Prostate gland (tissue), 2 donors: Measurements from ENCODE around the gene ZC2HC1C. TPM values are rescaled to one million over a fixed set of nuclear protein-coding genes. Genes with fewer than 3 reads are reported as not detected.

Source experiments
- DNase-seq: peaks from one replicate; pipeline ENCODE4 v3.0.0-alpha.2; 2019; ENCODE audit warnings: low spot score
- H3K27ac ChIP-seq, 2 donors: fragments of 200-600 bp; sonication (generic); 2 replicates each; pipeline ENCODE4 v1.5.1; 2017 to 2019
- H3K27me3 ChIP-seq: fragments of 200-600 bp; sonication (generic); replicated peaks from 2 replicates; pipeline ENCODE4 v1.5.1; 2019; ENCODE audit not compliant: insufficient read depth
- H3K36me3 ChIP-seq, 2 donors: fragments of 200-600 bp; sonication (generic); 1 replicate in 1 of 2; 2 replicates in 1 of 2; pipeline versions ENCODE4 v1.5.1 to v1.8.1; 2017 to 2019
- H3K4me1 ChIP-seq: fragments of 200-600 bp; sonication (generic); replicated peaks from 2 replicates; pipeline ENCODE4 v1.5.1; 2019
- H3K4me3 ChIP-seq, 2 donors: fragments of 200-600 bp; sonication (generic); 2 replicates each; pipeline ENCODE4 v1.5.1; 2017 to 2019
- H3K9me3 ChIP-seq: fragments of 200-600 bp; sonication (generic); 2 replicates; pipeline ENCODE4 v1.5.1; 2017
- POLR2A ChIP-seq: fragments of 450-650 bp; IDR thresholded peaks from one replicate; pipeline ENCODE4 v1.6.1; 2016; ENCODE audit warnings: antibody characterized with exemption, mild to moderate bottlenecking
- POLR2AphosphoS5 ChIP-seq: sonication (generic); formaldehyde crosslinking; IDR thresholded peaks from one replicate; pipeline ENCODE4 v1.6.1; 2017; ENCODE audit warnings: antibody characterized with exemption
- WGBS: methylation state at CpG from one replicate; pipeline ENCODE4 v1.1.5; 2018; 5-methylcytosine and 5-hydroxymethylcytosine counted together
- intact Hi-C: fragments of 100-400 bp; cut with DNase I; formaldehyde crosslinking; loops from one replicate; pipeline ENCODE4 v1.14.2; 2022
- total RNA-seq, 2 donors: library from RNA; depleted of rRNA; stranded (reverse); fragments of >200 nt; gene quantifications; one replicate each; pipeline ENCODE4 v1.1.0, GENCODE V29; 2016
- TF ChIP-seq, protein P1 (sequence below), 4 experiments: fragments of 200-600 bp in 2 of 4; fragments of 450-650 bp in 2 of 4; sonication (generic) in 2 of 4; IDR thresholded peaks; 1 replicate in 3 of 4; 2 replicates in 1 of 4; pipeline ENCODE4 v1.5.1; 2016 to 2019; ENCODE audit warnings: antibody characterized with exemption in 4 of 4, mild to moderate bottlenecking in 2 of 4, moderate library complexity in 2 of 4

The ZC2HC1C gene
- total RNA-seq, 2 donors from 2014 or later, result 1.8 to 19.4 TPM

DNA sequence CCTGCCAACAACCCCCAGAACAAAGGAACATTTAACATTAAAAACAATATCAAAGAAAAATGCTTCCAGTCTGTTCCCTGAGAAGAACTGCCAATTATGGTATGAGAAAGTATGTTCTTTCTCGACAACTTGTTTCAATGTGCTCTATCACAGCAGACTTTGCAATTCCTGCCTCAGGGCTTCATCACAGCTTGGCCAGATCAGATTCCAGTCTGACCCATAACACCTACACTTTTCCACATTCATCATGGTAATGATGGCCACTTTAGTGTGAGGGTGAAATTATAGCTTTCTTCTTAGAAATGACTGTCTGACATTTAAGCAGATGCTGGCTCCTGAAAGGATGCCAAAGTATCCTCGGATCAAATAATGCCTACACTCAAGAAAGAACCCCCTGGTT lies 40.4 kb downstream of the ZC2HC1C start:
- WGBS, result 88% methylated on average over 2 of the region's 2 CpGs
- no peak for TF ChIP-seq POLR2AphosphoS5
- no peak for TF ChIP-seq POLR2A
- TF ChIP-seq, protein P1, sequence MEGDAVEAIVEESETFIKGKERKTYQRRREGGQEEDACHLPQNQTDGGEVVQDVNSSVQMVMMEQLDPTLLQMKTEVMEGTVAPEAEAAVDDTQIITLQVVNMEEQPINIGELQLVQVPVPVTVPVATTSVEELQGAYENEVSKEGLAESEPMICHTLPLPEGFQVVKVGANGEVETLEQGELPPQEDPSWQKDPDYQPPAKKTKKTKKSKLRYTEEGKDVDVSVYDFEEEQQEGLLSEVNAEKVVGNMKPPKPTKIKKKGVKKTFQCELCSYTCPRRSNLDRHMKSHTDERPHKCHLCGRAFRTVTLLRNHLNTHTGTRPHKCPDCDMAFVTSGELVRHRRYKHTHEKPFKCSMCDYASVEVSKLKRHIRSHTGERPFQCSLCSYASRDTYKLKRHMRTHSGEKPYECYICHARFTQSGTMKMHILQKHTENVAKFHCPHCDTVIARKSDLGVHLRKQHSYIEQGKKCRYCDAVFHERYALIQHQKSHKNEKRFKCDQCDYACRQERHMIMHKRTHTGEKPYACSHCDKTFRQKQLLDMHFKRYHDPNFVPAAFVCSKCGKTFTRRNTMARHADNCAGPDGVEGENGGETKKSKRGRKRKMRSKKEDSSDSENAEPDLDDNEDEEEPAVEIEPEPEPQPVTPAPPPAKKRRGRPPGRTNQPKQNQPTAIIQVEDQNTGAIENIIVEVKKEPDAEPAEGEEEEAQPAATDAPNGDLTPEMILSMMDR (IDR thresholded peaks at IDR 0.05), result no peak
- Histone ChIP-seq H3K4me1 (no peaks in the 10 kb centered on the region), H3K27me3 (no peaks in the 10 kb centered on the region), H3K4me3 (no peak overlapping the region), H3K9me3 (no peaks in the 10 kb centered on the region), H3K27ac (no peak overlapping the region), H3K36me3 (peaks cover 5 to 9% of the 10 kb centered on the region in 2 donors)
- intact Hi-C loops, result no loop called here
- no peak for DNase-seq

DNA sequence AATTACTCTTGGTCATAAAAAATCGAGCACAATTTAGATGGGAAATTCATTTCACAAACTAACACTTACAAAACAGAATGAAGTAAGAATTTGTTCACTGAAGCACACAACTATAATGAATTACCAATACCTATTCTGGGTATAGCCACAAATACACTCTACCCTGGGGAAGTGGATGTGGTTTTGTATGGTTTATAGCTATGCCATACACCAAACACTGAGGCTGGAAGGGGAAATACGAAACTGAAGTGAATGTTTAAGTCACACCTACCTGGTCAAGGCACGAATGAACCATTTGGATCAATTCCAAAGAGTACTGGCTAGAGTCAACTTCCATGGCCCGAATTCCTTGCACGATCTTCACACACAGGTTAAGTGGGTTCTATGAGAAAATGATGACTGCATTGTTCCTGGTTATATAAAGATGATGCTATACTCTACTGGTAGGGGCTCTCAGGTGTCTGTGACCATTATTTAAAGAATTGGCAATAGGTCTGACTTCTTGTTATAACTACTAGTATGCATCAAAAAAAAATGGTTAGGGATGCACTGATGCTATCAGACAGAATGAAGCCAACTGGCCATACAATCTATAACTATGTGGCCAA lies 44.6 kb downstream of the ZC2HC1C start:
- peaks cover 8 to 9% of the 10 kb centered on the region in 2 donors for H3K36me3 ChIP-seq

DNA sequence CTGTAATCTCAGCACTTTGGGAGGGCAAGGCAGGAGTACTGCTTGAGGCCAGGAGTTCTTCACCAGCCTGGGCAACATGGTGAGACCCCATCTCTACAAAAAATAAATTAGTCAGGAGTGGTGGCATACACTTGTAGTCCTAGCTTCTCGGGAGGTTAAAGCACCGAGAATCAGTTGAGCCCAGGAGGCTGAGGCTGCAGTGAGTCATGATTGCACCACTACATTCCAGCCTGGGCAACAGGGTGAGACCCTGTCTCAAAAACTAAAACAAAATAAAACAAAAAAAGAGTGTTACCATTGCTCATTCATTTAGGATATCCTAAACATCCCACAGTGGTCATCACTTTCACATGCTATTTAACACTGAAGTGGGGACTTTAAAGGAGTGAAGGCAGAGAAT lies 49.6 kb downstream of the ZC2HC1C start:
- no peaks in the 10 kb centered on the region for H3K4me1 ChIP-seq
- H3K27ac ChIP-seq, result no peak overlapping the region
- DNase-seq, result no peak
- H3K4me3 ChIP-seq, result no peak overlapping the region
- no peaks in the 10 kb centered on the region for H3K27me3 ChIP-seq
- H3K9me3 ChIP-seq, result no peaks in the 10 kb centered on the region
- 95% methylated on average over 2 of the region's 2 CpGs for WGBS
- peaks cover 0 to 3% of the 10 kb centered on the region in 2 donors for H3K36me3 ChIP-seq
- TF ChIP-seq POLR2AphosphoS5 (no peak), POLR2A (no peak)
- TF ChIP-seq, protein P1 (IDR thresholded peaks at IDR 0.05), result no peak
- intact Hi-C loops, result no loop called here

More for the DNA sequence above, 44.6 kb downstream of the ZC2HC1C start:
- intact Hi-C loops, result no loop called here
- WGBS, result 73% methylated on average over 5 of the region's 5 CpGs
- Histone ChIP-seq H3K27me3 (no peaks in the 10 kb centered on the region), H3K4me1 (no peaks in the 10 kb centered on the region), H3K27ac (no peak overlapping the region), H3K9me3 (no peaks in the 10 kb centered on the region), H3K4me3 (no peak overlapping the region)
- TF ChIP-seq, protein P1 (IDR thresholded peaks at IDR 0.05), result no peak
- TF ChIP-seq POLR2A, result no peak
- no peak for TF ChIP-seq POLR2AphosphoS5
- no peak for DNase-seq

DNA sequence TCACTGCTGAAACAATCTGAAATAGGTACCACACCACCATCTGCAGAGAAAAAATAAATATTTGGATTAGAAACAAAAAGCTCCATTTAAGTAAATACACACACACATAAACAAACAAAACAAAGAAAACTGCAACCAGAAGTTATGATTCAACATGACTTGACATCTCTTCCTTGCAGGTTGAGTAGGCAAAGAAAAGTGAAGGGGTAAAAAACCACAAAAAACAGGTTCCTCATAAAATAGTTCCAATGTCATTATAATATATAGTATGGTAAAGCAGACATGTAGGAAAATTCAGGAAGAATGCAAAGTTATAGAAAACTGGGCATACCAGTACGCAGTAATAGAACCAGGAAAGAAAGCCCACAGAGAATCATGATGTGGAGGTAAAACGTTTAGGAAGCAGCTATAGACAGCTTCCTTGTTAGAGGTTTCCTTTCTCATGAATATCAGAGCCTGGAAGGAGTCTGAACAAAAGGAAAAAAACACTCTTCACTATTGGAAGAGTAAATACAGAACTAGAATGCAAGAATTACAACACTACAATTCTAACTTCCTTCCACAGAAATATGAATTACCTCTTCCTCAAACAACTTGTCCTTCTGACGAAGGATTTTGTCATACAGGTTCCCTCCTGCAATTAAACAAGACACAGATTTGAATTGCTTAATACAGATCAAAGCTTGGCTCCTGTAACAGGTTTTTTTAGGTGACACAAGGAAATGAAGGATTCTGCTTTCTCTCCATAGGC lies 51.3 kb downstream of the ZC2HC1C start:
- intact Hi-C loops, result no loop called here
- Histone ChIP-seq H3K36me3 (peaks cover 0 to 3% of the 10 kb centered on the region in 2 donors), H3K4me3 (no peak overlapping the region), H3K27ac (no peak overlapping the region), H3K9me3 (no peaks in the 10 kb centered on the region), H3K27me3 (no peaks in the 10 kb centered on the region), H3K4me1 (peaks cover 2% of the 10 kb centered on the region)
- no peak for DNase-seq
- TF ChIP-seq, protein P1 (IDR thresholded peaks at IDR 0.05), result no peak
- TF ChIP-seq POLR2A (no peak), POLR2AphosphoS5 (no peak)
- WGBS, result 65% methylated on average over 3 of the region's 3 CpGs

DNA sequence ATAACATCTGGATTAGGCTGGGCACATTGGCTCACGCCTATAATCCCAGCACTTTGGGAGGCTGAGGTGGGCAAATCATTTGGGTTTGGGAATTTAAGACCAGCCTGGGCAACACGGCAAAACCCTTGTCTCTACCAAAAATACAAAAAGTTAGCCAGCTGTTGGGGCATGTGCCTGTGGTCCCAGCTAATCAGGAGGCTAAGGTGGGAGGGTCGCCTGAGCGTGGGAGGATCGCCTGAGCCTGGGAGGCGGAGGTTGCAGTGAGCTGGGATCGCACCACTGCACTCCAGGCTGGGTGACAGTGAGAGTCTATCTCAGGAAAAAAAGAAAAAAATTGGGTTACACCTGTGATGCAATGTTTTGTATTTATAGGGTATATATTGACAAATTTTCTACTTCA lies 52.1 kb downstream of the ZC2HC1C start:
- DNase-seq, result no peak
- Histone ChIP-seq H3K9me3 (no peaks in the 10 kb centered on the region), H3K4me3 (no peak overlapping the region), H3K27ac (no peak overlapping the region), H3K27me3 (no peaks in the 10 kb centered on the region), H3K4me1 (peaks cover 6% of the 10 kb centered on the region), H3K36me3 (peaks cover 0 to under 1% of the 10 kb centered on the region in 2 donors)
- intact Hi-C loops, result no loop called here
- TF ChIP-seq POLR2A (no peak), POLR2AphosphoS5 (no peak)
- TF ChIP-seq, protein P1 (IDR thresholded peaks at IDR 0.05), result no peak
- whole genome bisulfite sequencing, result 92% methylated on average over 7 of the region's 7 CpGs
